GM18858 (cell line): ENCODE measurements around the gene ACOT2.

Source experiments
- ATAC-seq: cut with Tn5 transposase; IDR thresholded peaks from one replicate; pipeline ENCODE4 v1.9.1; 2021; ENCODE audit not compliant: unreplicated experiment

ACOT2 gene

DNA sequence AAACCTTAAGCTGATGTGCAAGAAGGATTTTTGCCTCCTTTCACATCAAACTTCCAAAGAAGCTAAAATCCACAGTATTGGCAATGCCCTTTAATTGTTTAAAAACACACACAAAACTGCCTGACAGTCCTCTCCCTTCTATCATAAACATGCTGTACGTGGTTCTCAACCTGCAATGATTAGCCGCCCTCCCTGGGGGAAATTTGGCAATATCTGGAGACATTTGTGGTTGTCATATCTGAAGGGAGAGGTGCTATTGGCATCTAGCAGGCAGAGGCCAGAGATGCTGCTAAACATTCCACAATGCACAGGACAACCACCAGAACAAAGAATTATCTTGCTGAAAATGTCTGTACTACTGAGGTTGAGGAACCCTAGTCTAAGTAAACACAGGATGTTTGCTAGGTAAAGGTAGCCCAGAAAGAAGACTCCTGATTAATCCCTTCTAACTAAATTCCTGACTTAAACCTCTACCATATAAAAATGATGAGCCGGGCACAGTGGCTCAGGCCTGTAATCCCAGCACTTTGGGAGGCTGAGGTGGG is 44.5 kb downstream of the ACOT2 start:
- ATAC-seq = no peak

DNA sequence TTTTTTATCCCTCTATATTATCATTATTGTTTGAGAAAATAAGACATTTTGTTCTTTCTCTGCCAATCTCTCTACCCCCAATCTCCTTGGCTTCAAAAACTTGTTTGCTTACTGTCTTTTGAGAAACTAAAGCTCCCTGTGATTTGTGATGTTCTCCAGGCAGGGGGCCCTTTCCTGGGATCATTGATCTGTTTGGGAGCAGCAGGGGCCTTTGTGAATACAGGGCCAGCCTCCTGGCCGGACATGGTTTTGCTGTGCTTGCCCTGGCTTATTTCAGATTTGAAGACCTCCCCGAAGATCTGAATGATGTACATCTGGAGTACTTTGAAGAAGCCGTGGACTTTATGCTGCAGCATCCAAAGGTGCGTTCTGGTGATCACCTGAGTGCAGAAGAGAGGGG is 47.8 kb downstream of the ACOT2 start:
- no peak for ATAC-seq

DNA sequence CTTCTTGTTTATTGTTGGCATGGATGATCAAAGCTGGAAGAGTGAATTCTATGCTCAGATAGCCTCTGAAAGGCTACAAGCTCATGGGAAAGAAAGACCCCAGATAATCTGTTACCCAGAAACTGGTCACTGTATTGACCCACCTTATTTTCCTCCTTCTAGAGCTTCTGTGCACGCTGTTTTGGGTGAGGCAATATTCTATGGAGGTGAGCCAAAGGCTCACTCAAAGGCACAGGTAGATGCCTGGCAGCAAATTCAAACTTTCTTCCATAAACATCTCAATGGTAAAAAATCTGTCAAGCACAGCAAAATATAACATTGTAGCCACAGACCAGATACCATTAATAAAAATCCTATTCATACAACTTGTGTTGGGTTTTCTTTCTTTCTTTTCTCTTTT is 50.5 kb downstream of the ACOT2 start:
- no peak for ATAC-seq

DNA sequence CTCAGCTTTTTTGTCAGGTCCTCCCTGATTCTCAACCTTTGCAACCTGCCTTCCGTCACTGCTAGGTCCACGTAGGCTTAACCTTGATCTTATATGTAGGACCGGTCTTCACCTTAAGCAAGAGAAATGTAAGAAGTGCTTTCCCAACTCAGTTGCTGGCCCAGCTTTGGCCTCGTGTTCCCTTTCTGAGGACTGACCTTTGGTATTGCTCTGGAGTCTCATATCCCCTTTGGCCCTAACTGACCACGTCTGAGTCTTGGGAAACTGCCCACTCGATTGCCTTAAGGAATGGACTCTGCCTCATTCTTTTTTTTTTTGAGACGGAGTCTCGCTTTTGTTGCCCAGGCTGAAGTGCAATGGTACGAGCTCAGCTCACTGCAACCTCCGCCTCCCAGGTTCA is 51.3 kb downstream of the ACOT2 start:
- no peak for ATAC-seq

DNA sequence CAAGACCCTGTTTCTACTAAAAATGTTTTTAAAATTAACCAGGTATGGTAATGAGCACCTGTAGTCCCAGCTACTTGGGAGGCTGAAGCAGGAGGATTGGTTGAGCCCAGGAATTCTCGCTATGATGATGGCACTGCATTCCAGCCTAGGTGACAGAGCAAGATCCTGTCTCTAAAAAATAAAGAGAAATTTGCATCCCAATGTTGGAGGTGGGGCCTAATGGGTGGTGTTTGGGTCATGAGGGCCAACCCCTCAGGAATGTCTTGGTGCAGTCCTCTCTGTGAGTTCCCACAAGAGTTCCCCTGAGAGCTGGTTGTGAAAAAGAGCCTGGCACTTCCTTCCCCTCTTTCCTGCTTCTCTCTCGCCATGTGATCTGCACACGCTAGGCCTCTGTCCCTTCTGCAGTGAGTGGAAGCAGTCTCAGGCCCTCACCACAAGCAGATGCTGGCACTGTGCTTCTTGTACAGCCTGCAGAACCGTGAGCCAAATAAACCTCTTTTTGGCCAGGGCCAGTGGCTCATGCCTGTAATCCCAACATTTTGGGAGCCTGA is 54.6 kb downstream of the ACOT2 start:
- ATAC-seq = no peak
